CD4-positive, alpha-beta T cell treated with Interleukin-6 for 4 hours (primary cell): ENCODE results near the gene FAR2.

ENCODE experiments used
- DNase-seq: peaks from one replicate; pipeline ENCODE4 v3.0.0-alpha.2; 2020; ENCODE audit warnings: mixed read lengths

FAR2 gene

DNA sequence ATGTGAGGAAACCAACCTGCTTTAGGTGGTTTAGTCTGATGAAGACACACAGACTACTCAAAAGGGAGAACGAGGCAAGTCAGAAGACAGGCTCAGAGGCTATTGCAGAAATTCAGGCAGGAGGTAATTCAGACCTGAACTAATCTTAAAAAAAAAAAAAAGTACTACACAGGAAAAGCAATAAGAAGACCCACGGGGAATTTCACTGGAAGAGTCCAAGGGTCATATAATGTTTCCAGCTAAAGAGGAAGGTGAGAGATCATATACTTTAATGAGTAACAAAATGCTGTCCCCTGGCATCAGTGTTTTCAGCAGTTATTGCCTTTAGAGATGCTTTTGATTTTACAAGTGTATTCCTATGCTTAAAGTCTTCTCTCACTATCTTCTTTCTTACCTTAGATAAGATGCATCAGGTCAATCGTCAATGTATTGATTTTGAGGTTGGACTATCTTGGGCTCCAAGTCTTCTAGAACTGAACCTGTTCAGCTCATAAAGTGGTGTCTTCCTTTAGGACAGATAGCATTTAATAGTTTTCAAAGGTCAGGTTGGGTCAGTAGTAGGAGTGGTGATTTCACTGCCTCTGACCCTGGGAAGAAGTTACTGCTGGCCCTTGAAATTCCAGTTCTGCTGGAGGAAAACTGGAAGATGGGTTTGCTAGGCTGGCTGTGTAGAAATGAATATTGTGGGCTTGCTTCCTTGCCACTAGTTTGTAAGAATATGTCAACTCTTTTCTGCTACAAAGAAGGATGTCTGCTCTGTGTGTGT lies 60.0 kb downstream of the FAR2 start:
- no peak for DNase-seq

GRCh38 chr12:29211696-29212095 lies 62.6 kb downstream of the FAR2 start:
- DNase-seq = no peak

GRCh38 chr12:29212682-29213403 lies 63.8 kb downstream of the FAR2 start:
- DNase-seq = no peak

GRCh38 chr12:29216266-29216665 lies 67.2 kb downstream of the FAR2 start:
- no peak for DNase-seq

- no peak for DNase-seq
Observed at GRCh38 chr12:29216797-29217575, 67.9 kb downstream of the FAR2 start.

DNA sequence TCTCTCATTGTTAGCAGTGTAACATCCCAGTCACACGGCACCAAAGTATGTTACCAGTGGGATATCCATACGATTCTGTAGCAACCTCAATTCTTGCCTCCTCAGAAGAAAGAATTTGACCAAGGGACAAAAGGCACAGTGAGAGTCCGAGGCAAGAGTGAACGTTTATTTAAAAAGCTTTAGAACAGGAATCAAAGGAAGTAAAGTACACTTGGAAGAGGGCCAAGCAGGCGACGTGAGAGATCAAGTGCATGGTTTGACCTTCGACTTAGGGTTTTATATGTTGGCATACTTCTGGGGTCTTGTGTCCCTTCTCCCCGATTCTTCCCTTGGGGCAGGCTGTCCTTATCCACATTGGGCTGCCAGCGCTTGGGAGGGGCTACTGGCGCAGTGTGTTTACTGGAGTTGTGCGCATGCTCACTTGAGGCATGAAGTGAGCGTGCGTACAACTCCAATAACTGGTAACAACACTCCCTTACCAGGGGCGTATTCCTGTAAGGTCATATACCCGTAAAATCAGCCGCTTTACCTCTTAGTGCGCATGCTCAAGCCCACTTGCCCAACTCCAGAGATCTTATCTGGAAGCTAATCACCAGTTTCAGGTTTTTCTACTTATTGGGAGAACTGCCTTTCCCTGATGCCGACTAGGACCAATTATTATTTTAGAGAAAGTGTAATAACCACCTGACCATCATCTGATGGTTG lies 71.7 kb downstream of the FAR2 start:
- DNase-seq = no peak

DNA sequence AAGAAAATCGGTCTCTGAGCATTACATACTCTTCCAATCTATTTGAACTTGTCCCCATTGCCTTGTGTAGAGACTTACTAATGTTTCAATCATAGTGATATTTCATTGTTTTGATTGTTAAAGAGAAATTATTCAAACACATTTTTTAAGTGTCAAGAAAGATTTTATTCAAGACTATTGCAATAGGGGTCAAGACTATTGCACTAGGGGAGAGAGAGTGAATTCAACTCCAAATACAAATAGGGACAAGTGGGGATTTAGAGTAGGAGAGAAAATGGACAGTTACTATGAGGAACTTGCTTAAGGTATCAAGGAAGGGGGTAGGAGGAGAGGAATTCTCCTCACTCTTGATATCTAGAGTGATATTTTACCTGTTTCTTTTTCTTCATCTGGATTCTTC lies 73.1 kb downstream of the FAR2 start:
- DNase-seq = no peak

- DNase-seq = no peak
Observed at GRCh38 chr12:29223426-29223825, 74.3 kb downstream of the FAR2 start.

- no peak for DNase-seq
Observed at GRCh38 chr12:29223956-29224543, 75.0 kb downstream of the FAR2 start.

DNA sequence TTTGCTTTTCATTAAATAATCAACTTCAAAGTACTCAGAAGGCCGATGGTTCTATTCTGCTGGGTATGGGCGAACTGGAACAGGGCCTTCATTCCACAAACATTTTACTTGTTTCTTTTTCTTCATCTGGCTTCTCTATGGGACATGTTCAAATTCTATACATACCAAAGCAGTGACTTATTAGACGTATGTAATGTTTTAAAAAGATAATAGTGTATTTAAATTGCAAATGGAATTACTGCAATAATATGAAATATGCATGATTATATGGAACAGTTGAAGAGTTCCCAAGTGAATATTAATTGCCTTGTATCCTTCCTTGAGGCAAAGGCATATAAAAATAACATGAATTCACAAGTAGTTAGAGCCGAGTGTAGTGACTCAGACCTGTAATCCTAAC lies 75.5 kb downstream of the FAR2 start:
- DNase-seq = no peak

GRCh38 chr12:29225834-29226233 lies 76.8 kb downstream of the FAR2 start:
- no peak for DNase-seq

DNA sequence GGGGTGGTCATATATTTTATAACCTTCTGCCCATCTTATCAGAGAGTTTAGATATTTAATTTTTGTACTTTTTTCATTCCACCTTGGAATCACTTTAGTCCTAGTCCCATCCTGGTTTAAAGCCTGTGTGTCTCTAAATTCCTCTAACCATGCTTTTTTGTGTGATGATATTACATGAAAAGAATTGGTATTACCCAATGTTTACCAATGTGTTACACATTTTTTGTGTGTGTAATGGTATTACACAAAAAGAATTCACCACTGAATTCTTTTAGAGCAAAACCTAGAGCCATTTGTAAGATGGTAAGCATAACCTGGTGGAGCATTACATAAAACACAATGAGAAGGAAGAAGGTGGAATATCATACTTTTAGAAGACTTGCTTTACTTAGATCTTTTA lies 77.5 kb downstream of the FAR2 start:
- no peak for DNase-seq

DNA sequence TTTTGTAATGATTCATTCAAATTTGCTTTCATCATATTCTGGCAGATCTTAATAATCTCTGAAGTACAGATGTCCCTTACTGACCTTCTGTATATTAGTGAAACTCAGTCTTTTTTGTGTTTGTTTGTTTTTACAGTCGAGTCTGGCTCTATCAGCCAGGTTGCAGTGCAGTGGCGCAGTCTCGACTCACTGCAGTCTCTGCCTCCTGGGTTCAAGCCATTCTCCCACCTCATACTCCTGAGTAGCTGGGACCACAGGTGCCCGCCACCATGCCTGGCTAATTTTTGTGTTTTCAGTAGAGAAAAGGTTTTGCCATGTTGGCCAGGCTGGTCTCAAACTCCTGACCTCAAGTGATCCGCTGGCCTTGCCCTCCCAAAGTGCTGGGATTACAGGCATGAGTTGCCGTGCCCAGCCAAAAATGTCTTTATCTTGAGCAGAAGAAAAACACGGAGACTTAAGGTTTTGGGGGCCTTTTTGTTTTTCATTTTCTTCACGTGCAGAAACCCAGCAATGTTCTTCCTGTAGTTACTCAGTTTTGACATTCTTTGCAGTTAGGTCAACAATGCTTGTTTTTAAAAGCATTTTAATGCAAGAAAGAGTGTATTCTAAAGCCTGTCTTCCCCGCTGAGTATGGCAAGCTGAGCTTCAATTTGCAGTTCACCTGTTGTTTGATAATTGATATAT lies 79.5 kb downstream of the FAR2 start:
- DNase-seq = no peak

DNA sequence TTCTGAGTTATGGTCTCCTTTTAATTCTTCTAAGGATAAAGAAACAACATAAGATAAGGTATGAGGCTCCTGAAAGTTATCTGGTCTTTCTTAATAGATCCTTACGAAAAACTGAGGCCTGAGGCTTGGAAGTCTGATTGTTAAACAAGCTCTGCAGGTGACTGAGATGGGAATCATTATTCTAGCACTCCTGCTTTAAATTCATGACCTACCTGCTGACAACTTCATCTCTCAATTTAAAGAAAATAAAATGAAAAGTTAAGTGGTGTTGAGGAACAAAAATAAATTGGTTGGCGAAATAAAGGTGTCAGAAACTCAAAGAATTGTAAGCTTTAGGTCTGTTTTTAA lies 80.1 kb downstream of the FAR2 start:
- DNase-seq = no peak

- DNase-seq = no peak
Observed at GRCh38 chr12:29229937-29230336, 80.9 kb downstream of the FAR2 start.

GRCh38 chr12:29230800-29231560 lies 81.9 kb downstream of the FAR2 start:
- no peak for DNase-seq

- DNase-seq = no peak
Observed at GRCh38 chr12:29232086-29232485, 83.0 kb downstream of the FAR2 start.

GRCh38 chr12:29234552-29234951 lies 85.5 kb downstream of the FAR2 start:
- no peak for DNase-seq

DNA sequence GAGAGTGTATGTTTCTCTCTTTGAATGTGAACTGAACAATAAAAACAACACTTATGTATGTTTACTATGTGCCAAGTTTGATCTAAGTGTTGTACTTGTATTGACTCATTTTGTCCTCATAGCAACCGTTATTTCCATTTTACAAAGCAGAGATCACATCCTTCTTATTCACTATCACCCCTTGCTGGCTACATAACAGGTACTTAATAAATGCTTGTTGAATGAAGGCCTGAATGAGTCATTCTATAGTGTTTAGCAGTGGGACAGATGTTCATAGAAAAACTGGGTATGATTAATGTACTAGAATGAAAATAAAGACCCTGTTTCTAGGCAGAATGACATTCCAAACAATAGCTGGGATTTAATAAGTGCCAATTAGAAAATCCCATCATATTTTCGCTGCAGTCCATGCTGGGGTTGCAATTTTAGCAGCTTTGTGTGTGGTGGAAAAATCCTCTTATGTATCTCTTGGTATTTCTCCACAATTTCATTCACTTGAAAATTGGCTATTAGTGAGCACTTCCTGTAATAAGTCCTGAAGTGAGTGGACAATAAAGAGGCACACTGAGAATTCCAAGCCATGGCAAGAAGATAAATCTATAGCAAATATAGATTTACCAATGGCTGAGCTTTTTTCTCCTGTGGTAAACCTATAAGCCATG lies 86.0 kb downstream of the FAR2 start:
- DNase-seq = no peak

GRCh38 chr12:29238822-29239291 lies 89.8 kb downstream of the FAR2 start:
- no peak for DNase-seq

DNA sequence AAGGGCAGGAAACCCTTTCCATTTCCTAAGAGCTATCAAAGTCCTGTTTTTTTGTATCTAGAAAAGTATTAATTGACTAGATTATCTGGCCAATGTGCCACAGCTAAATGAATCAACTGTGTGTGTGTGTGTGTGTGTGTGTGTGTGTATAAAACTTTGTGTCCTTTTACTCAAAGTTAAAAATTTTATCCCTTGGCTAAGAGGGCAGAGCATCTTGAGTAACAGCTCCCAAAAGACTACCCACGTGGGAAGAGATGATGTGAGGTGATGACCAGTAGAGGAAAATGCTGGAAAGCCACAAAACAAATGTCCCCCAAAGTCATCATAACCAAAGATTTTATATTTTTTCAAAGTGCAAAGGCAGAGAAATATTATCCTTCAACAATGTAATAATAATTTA lies 90.3 kb downstream of the FAR2 start:
- DNase-seq = no peak
